Activated T-helper 1 cell treated with anti-CD3 and anti-CD28 coated beads, Interleukin-12 subunit alpha, Interleukin-12 subunit beta, Interleukin-2, Interleukin-4 antibody, amounts not matched to agents 30 ng/mL and 10 ng/mL and 1 ng/mL, durations not matched to agents 14 hours and 24 hours and 36 hours (primary cell): Measurements from ENCODE around the gene LDLRAD3. TPM values are rescaled to one million over a fixed set of nuclear protein-coding genes. Genes with fewer than 3 reads are reported as not detected.

Experiments used
- DNase-seq: peaks from one replicate; pipeline ENCODE4 v3.0.0; 2021; ENCODE audit warnings: low spot score
- H3K27ac Mint-ChIP-seq: one replicate; pipeline ENCODE4 v1.8.0; 2021; ENCODE audit warnings: mild to moderate bottlenecking, mixed read lengths
- H3K27me3 Mint-ChIP-seq: one replicate; pipeline ENCODE4 v1.8.0; 2022; ENCODE audit warnings: mild to moderate bottlenecking, moderate library complexity, mixed read lengths; ENCODE audit not compliant: insufficient read depth
- H3K36me3 Mint-ChIP-seq: one replicate; pipeline ENCODE4 v1.8.0; 2021; ENCODE audit warnings: low read depth, mixed read lengths
- H3K4me1 Mint-ChIP-seq: one replicate; pipeline ENCODE4 v1.8.0; 2021; ENCODE audit warnings: low read depth, mixed read lengths
- H3K4me3 Mint-ChIP-seq: one replicate; pipeline ENCODE4 v1.8.0; 2021; ENCODE audit warnings: mild to moderate bottlenecking, moderate library complexity, mixed read lengths
- H3K9me3 Mint-ChIP-seq: one replicate; pipeline ENCODE4 v1.8.0; 2021; ENCODE audit warnings: mixed read lengths
- intact Hi-C: fragments of 100-400 bp; cut with micrococcal nuclease; formaldehyde crosslinking; loops from one replicate; pipeline ENCODE4 v1.15.1; 2024
- total RNA-seq: library from RNA; stranded (reverse); gene quantifications from 2 replicates; pipeline ENCODE4 v1.2.3, GENCODE V29; 2022

The LDLRAD3 gene
- total RNA-seq, 1 donor from 2014 or later, result 0.57 TPM

DNA sequence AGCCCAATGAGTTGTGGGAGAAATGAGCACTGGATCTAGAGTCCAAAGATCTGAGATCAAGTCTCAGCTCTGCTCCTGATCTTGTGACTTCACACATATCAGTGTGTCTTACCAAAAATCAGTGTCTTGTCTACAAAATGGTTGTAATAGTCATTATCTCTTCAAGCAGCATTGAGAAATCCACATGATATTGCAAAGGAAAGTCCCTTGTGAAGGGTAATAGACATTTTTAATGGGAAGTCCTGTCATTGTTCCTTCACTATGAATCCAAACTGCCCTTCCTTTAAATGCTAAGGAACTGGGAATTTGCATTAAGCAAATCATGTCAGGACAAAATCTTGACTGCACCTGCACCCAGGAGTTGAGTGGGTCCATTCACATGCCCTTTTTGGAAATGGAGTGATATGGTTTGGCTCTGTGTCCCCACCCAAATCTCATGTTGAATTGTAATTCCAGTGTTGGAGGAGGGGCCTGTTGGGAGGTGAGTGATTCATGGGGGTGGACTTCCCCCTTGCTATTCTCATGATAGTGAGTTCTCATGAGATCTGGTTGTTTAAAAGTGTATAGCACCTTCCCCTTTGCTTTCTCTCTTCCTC is 294.3 kb downstream of the LDLRAD3 start:
- no peaks in the 10 kb centered on the region for H3K9me3 Mint-ChIP-seq
- no peaks in the 10 kb centered on the region for H3K4me1 Mint-ChIP-seq
- H3K36me3 Mint-ChIP-seq, result no peaks in the 10 kb centered on the region
- DNase-seq, result no peak
- no peak overlapping the region for H3K4me3 Mint-ChIP-seq
- intact Hi-C loops, result no loop called here
- no peak overlapping the region for H3K27ac Mint-ChIP-seq
- no peaks in the 10 kb centered on the region for H3K27me3 Mint-ChIP-seq

DNA sequence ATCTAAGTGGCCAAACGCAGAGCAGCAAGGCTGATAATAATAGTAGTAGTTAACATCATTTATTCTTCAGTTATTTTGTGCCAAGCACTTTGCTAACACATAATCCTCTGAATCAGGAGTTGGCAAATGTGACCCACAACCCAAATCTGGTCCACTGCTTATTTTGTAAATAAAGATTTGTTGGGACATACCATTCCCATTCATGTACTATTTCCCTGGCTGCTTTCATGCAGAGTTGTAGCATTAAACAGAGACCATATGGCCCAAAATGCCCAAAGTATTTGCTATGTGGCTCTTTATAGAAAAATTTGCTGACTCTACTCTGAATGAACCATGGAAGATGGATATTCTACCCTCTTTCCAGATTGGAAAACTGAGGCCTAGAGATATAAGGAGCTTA is 295.0 kb downstream of the LDLRAD3 start:
- Mint-ChIP-seq H3K4me3 (no peak overlapping the region), H3K27me3 (no peaks in the 10 kb centered on the region), H3K9me3 (no peaks in the 10 kb centered on the region), H3K27ac (no peak overlapping the region), H3K36me3 (no peaks in the 10 kb centered on the region), H3K4me1 (no peaks in the 10 kb centered on the region)
- no peak for DNase-seq
- intact Hi-C loops, result no loop called here

GRCh38 chr11:36239636-36240035 is 295.8 kb downstream of the LDLRAD3 start:
- Mint-ChIP-seq H3K27me3 (no peaks in the 10 kb centered on the region), H3K9me3 (no peaks in the 10 kb centered on the region), H3K36me3 (no peaks in the 10 kb centered on the region), H3K4me1 (no peaks in the 10 kb centered on the region), H3K4me3 (no peak overlapping the region), H3K27ac (no peak overlapping the region)
- intact Hi-C loops, result no loop called here
- DNase-seq, result no peak

GRCh38 chr11:36240173-36240572 is 296.3 kb downstream of the LDLRAD3 start:
- H3K27ac Mint-ChIP-seq, result no peak overlapping the region
- no peaks in the 10 kb centered on the region for H3K9me3 Mint-ChIP-seq
- peaks cover 4% of the 10 kb centered on the region for H3K27me3 Mint-ChIP-seq
- no peak overlapping the region for H3K4me3 Mint-ChIP-seq
- no peaks in the 10 kb centered on the region for H3K4me1 Mint-ChIP-seq
- H3K36me3 Mint-ChIP-seq, result no peaks in the 10 kb centered on the region
- intact Hi-C loops, result no loop called here
- DNase-seq, result no peak

DNA sequence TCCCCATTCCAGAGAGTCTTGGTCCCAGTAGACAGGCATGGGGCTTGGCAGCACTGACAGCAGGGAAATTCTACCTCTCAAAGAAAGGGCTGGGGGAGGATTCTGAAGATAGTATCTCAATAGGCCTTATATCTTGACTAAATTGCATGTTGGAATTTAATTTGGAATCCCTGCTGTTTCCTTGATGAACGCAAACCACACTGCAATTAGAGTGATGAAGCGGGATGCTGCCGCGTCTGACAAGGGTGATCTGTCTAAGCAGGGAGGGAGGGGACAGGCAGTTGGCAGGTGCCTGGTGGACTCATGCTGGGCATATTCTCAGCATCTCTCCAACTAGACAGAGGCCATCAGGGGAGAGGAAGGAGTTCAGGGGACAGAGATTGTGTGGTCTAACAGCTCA is 296.9 kb downstream of the LDLRAD3 start:
- intact Hi-C loops, result no loop called here
- no peak overlapping the region for H3K27ac Mint-ChIP-seq
- H3K4me1 Mint-ChIP-seq, result no peaks in the 10 kb centered on the region
- H3K36me3 Mint-ChIP-seq, result no peaks in the 10 kb centered on the region
- H3K4me3 Mint-ChIP-seq, result no peak overlapping the region
- no peak for DNase-seq
- peaks cover 6% of the 10 kb centered on the region for H3K27me3 Mint-ChIP-seq
- no peaks in the 10 kb centered on the region for H3K9me3 Mint-ChIP-seq

DNA sequence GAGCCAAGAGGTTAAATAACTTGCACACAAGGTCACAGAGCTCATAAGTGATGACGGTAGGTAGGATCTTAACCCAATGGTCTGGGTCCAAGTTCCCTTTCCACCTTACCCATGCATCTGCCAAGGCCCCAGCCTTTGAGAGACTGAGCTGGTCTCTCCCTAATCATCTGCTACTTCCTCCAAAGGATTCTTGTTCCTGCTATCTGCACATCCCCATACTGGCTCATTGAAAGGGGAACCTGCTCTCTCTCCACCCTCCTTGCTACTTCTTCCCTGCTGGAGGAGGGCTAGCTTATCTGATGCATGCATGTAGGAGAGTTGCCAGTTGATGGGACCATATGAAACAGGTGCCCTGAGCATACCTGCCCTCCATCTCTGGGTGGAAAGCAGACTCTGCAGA is 297.6 kb downstream of the LDLRAD3 start:
- intact Hi-C loops, result no loop called here
- no peaks in the 10 kb centered on the region for H3K4me1 Mint-ChIP-seq

DNA sequence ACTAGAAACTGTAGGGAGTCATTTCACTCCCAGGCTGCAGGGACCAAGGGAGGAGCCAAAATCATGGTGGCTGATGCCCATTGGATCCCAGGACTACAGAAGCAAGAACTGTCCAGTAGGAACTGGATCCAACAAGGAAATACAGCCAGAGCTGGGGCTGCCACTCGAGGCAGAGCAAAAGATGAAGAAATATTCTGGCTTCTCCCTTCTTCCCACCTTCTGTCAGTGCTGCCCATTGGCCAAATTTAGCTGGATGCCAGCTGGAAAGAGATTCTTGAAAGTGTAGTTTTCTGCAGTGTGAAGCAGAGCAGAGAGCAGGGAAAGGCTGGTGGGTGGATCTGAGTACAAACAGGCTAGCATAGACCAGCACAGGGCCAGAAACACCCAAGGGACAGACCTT is 299.8 kb downstream of the LDLRAD3 start:
- Mint-ChIP-seq H3K36me3 (no peaks in the 10 kb centered on the region), H3K27me3 (peaks cover 10% of the 10 kb centered on the region), H3K9me3 (no peaks in the 10 kb centered on the region), H3K4me3 (no peak overlapping the region), H3K27ac (no peak overlapping the region), H3K4me1 (no peaks in the 10 kb centered on the region)
- intact Hi-C loops, result no loop called here
- no peak for DNase-seq

More for the DNA sequence above, 297.6 kb downstream of the LDLRAD3 start:
- Mint-ChIP-seq H3K4me3 (no peak overlapping the region), H3K9me3 (no peaks in the 10 kb centered on the region), H3K36me3 (no peaks in the 10 kb centered on the region), H3K27me3 (peaks cover 6% of the 10 kb centered on the region), H3K27ac (no peak overlapping the region)
- no peak for DNase-seq

DNA sequence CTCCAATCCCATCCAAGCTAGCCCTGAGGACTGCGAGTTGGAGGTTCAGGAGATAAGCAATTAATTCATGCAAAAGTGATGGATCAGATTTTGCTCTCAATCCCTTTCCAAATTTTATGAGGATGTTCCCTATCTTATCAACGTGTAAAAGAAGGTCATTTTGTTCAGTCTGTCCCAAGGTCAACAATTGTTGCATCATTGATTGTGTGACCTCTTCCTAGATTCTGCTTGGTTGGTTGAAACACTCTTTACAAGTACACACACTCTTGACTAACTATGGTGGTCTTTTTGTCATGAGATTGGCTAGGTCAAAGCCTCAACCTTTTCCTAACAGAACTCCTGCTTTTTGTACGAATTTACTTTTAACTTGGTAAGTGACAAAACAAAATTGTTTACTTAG is 303.6 kb downstream of the LDLRAD3 start:
- Mint-ChIP-seq H3K36me3 (no peaks in the 10 kb centered on the region), H3K9me3 (no peaks in the 10 kb centered on the region), H3K27ac (no peak overlapping the region), H3K4me1 (no peaks in the 10 kb centered on the region), H3K4me3 (no peak overlapping the region), H3K27me3 (peaks cover 19% of the 10 kb centered on the region)
- intact Hi-C loops, result no loop called here
- DNase-seq, result no peak

- intact Hi-C loops, result no loop called here
- Mint-ChIP-seq H3K27me3 (peaks cover 23% of the 10 kb centered on the region), H3K36me3 (no peaks in the 10 kb centered on the region), H3K9me3 (no peaks in the 10 kb centered on the region), H3K27ac (no peak overlapping the region), H3K4me1 (no peaks in the 10 kb centered on the region), H3K4me3 (no peak overlapping the region)
- no peak for DNase-seq
Observed at GRCh38 chr11:36248436-36248835, 304.6 kb downstream of the LDLRAD3 start.

DNA sequence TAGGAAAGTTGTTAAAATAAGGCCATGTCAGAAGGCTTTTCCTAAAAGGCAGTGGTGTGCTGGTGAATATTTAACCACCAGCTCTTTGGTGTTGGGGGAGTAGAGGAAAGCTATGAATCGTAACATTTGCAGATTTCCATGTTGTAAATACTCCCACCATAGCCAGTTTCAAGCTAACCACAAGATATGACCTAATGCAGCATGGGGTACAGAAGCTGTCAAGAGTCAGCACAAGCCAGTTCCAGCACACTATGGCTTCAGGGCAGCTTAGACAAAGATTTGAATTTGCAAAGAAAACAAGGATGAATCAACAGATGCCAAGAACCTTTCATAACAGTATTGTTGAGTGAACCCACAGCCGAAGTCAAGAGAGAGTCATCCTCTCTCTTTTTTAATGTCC is 305.4 kb downstream of the LDLRAD3 start:
- Mint-ChIP-seq H3K4me1 (no peaks in the 10 kb centered on the region), H3K27ac (no peak overlapping the region), H3K27me3 (peaks cover 23% of the 10 kb centered on the region), H3K9me3 (no peaks in the 10 kb centered on the region), H3K4me3 (no peak overlapping the region), H3K36me3 (no peaks in the 10 kb centered on the region)
- no peak for DNase-seq
- intact Hi-C loops, result no loop called here

GRCh38 chr11:36251823-36252222 is 308.0 kb downstream of the LDLRAD3 start:
- H3K4me1 Mint-ChIP-seq, result no peaks in the 10 kb centered on the region
- H3K4me3 Mint-ChIP-seq, result no peak overlapping the region
- H3K27me3 Mint-ChIP-seq, result peaks cover 17% of the 10 kb centered on the region
- no peak overlapping the region for H3K27ac Mint-ChIP-seq
- H3K36me3 Mint-ChIP-seq, result no peaks in the 10 kb centered on the region
- no peaks in the 10 kb centered on the region for H3K9me3 Mint-ChIP-seq
- intact Hi-C loops, result no loop called here
- no peak for DNase-seq

DNA sequence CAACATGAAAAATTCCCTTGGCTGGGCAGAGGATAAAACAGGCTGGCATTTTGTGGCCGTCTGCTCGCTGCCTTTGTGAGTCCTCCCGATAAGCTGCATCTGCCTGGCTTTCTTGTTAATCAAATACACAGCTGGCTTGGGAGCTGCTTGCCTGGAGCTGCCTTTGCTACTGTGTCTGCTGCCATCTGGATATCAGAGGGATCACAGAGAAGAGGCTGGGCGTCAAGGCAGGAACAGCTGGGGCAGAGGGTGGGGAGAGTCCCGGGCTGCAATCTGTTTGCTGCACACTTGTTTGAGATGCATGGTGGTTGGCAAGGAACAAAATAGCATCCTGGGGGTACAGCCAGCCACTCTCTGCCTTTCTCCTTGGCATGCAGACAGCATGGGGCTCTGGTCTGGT is 309.4 kb downstream of the LDLRAD3 start:
- Mint-ChIP-seq H3K36me3 (no peaks in the 10 kb centered on the region), H3K4me3 (no peak overlapping the region), H3K4me1 (no peaks in the 10 kb centered on the region), H3K27me3 (peaks cover 19% of the 10 kb centered on the region), H3K27ac (no peak overlapping the region), H3K9me3 (no peaks in the 10 kb centered on the region)
- intact Hi-C loops, result no loop called here
- DNase-seq, result no peak

DNA sequence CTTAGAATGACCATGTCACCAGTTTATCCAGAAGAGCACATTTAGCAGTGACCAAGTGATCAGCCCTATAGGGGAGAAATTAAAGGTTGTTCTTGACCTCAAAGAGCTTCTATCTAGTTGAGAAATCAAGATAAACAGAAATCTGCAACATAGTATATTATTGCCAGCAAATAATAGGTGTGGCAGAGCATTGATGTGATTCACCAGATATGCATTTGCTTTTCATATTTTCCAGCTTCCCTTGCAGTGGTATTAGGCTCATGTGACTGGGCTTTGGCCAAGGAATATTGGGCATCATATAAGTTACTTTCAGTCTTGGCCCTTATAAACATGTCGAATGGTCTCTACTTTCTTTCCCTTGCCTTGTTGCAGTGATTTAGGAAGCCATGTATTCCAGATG is 310.9 kb downstream of the LDLRAD3 start:
- no peak for DNase-seq
- Mint-ChIP-seq H3K27ac (no peak overlapping the region), H3K4me1 (no peaks in the 10 kb centered on the region), H3K9me3 (no peaks in the 10 kb centered on the region), H3K36me3 (no peaks in the 10 kb centered on the region), H3K27me3 (peaks cover 22% of the 10 kb centered on the region), H3K4me3 (no peak overlapping the region)
- intact Hi-C loops, result no loop called here

- intact Hi-C loops, result no loop called here
- Mint-ChIP-seq H3K9me3 (no peaks in the 10 kb centered on the region), H3K27me3 (peaks cover 13% of the 10 kb centered on the region), H3K27ac (no peak overlapping the region), H3K4me1 (no peaks in the 10 kb centered on the region), H3K4me3 (no peak overlapping the region), H3K36me3 (no peaks in the 10 kb centered on the region)
- DNase-seq, result no peak
Observed at GRCh38 chr11:36257351-36257750, 313.5 kb downstream of the LDLRAD3 start.
